HEK293T (cell line): ENCODE data around the gene NEIL1.
A peak's percentile ranks its signal among the peaks of the same experiment; 100 is the strongest.

Experiments used
- ARNT ChIP-seq: fragments of 450-650 bp; IDR thresholded peaks from 2 replicates; pipeline ENCODE4 v1.6.1; 2017; ENCODE audit warnings: mild to moderate bottlenecking
- BHLHE40 ChIP-seq: fragments of 450-650 bp; IDR thresholded peaks from 2 replicates; pipeline ENCODE4 v1.6.1; 2016; ENCODE audit warnings: mild to moderate bottlenecking, moderate library complexity, borderline replicate concordance
- CTBP1 ChIP-seq: fragments of 450-650 bp; IDR thresholded peaks from 2 replicates; pipeline ENCODE4 v1.6.1; 2016; ENCODE audit warnings: borderline replicate concordance
- ELF4 ChIP-seq: fragments of 450-650 bp; IDR thresholded peaks from 2 replicates; pipeline ENCODE4 v1.6.1; 2017; ENCODE audit warnings: antibody characterized with exemption
- FOXA1 ChIP-seq: fragments of 450-650 bp; IDR thresholded peaks from 2 replicates; pipeline ENCODE4 v1.6.1; 2016; ENCODE audit warnings: mild to moderate bottlenecking
- FOXK2 ChIP-seq: fragments of 450-650 bp; IDR thresholded peaks from 2 replicates; pipeline ENCODE4 v1.6.1; 2016; ENCODE audit warnings: mild to moderate bottlenecking
- FOXM1 ChIP-seq: fragments of 450-650 bp; IDR thresholded peaks from 2 replicates; pipeline ENCODE4 v1.6.1; 2017; ENCODE audit warnings: mild to moderate bottlenecking, borderline replicate concordance
- HDGF ChIP-seq: fragments of 450-650 bp; IDR thresholded peaks from 2 replicates; pipeline ENCODE4 v1.6.1; 2017; ENCODE audit warnings: antibody characterized with exemption, borderline replicate concordance
- L3MBTL2 ChIP-seq: fragments of 450-650 bp; conservative IDR thresholded peaks from 2 replicates; pipeline ENCODE4 v1.6.1; 2016; ENCODE audit warnings: mild to moderate bottlenecking
- PKNOX1 ChIP-seq: fragments of 450-650 bp; IDR thresholded peaks from 2 replicates; pipeline ENCODE4 v1.6.1; 2016
- SP1 ChIP-seq: fragments of 450-650 bp; IDR thresholded peaks from 2 replicates; pipeline ENCODE4 v1.6.1; 2017
- SUZ12 ChIP-seq: fragments of 450-650 bp; IDR thresholded peaks from 2 replicates; pipeline ENCODE4 v1.6.1; 2016; ENCODE audit warnings: mild to moderate bottlenecking
- TARDBP ChIP-seq: fragments of 450-650 bp; IDR thresholded peaks from 2 replicates; pipeline ENCODE4 v1.6.1; 2016
- ZNF384 ChIP-seq: fragments of 450-650 bp; IDR thresholded peaks from 2 replicates; pipeline ENCODE4 v1.6.1; 2016

GRCh38 chr15:75367913-75368688, 21.3 kb downstream of the NEIL1 start, which contains the start of gene MAN2C1:
- TF ChIP-seq FOXK2: no peak
- peak; percentile 70 for TF ChIP-seq ELF4
- TF ChIP-seq ZNF384: no peak
- TF ChIP-seq SUZ12: no peak
- TF ChIP-seq BHLHE40: no peak
- peak; percentile 50; the same call in 1 of the 2 replicates for TF ChIP-seq FOXM1
- TF ChIP-seq TARDBP: 0 out of 2 replicates have a peak, but pooled peaks have one; percentile 25
- peak; percentile 94 for TF ChIP-seq CTBP1
- no peak for TF ChIP-seq FOXA1
- no peak for TF ChIP-seq SP1
- TF ChIP-seq HDGF: no peak
- TF ChIP-seq PKNOX1: no peak
- peak; percentile 76 for TF ChIP-seq ARNT
- TF ChIP-seq L3MBTL2: no peak
